ENCODE data around the gene CASP8. TPM values are rescaled to one million over a fixed set of nuclear protein-coding genes. Genes with fewer than 3 reads are reported as not detected.
"Not testable (repeated sequence)": the region's sequence is repeated elsewhere in the genome, so short reads cannot be mapped to it uniquely, and the experiment has no call there.

CASP8 gene
- total RNA-seq, 4 donors from 2014 or later = 32.0 to 262 (median 42.8) TPM

DNA sequence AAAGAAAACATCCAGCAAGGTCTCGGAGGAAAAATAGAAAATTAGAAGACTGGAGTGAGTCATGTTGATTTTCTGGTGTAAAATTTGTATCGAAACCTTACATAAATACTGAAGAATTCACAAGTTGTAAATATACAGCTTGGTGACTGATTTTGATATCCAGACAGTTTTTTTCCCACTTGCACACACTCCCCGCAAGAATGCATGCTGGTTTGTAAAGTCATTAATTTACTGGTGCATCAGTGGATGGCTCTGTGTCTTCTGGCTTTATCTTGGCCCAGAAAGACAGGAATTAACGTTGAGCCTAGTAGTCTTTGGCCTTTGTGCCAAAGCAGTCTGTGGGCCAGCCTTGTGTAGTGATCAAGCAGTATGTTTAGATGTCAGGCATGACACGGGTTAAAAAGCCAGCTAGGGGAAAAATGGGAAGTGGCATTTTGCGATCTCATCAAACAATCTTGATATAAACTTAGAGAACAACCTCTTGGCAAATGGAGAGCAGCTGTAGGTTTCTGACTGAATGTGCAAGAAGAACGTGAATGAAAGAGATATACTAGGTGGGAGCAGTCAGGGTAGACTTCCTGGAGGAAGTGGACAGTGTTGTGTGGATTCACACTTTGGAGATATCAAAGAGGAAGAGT is 22.7 kb upstream of the CASP8 start:
- H3K4me1 ChIP-seq = peaks cover 0 to 18% (median 4%) of the 10 kb centered on the region in 4 donors
- DNase-seq = no peak
- no peaks in the 10 kb centered on the region for H3K27me3 ChIP-seq
- TF ChIP-seq, protein P1, sequence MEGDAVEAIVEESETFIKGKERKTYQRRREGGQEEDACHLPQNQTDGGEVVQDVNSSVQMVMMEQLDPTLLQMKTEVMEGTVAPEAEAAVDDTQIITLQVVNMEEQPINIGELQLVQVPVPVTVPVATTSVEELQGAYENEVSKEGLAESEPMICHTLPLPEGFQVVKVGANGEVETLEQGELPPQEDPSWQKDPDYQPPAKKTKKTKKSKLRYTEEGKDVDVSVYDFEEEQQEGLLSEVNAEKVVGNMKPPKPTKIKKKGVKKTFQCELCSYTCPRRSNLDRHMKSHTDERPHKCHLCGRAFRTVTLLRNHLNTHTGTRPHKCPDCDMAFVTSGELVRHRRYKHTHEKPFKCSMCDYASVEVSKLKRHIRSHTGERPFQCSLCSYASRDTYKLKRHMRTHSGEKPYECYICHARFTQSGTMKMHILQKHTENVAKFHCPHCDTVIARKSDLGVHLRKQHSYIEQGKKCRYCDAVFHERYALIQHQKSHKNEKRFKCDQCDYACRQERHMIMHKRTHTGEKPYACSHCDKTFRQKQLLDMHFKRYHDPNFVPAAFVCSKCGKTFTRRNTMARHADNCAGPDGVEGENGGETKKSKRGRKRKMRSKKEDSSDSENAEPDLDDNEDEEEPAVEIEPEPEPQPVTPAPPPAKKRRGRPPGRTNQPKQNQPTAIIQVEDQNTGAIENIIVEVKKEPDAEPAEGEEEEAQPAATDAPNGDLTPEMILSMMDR (IDR thresholded peaks at IDR 0.05) = no peak
- TF ChIP-seq POLR2A (IDR thresholded peaks at IDR 0.05) = no peak
- no peaks in the 10 kb centered on the region for H3K36me3 ChIP-seq
- H3K4me3 ChIP-seq = no peak overlapping the region
- no peaks in the 10 kb centered on the region for H3K9me3 ChIP-seq
- H3K27ac ChIP-seq = no peak overlapping the region

DNA sequence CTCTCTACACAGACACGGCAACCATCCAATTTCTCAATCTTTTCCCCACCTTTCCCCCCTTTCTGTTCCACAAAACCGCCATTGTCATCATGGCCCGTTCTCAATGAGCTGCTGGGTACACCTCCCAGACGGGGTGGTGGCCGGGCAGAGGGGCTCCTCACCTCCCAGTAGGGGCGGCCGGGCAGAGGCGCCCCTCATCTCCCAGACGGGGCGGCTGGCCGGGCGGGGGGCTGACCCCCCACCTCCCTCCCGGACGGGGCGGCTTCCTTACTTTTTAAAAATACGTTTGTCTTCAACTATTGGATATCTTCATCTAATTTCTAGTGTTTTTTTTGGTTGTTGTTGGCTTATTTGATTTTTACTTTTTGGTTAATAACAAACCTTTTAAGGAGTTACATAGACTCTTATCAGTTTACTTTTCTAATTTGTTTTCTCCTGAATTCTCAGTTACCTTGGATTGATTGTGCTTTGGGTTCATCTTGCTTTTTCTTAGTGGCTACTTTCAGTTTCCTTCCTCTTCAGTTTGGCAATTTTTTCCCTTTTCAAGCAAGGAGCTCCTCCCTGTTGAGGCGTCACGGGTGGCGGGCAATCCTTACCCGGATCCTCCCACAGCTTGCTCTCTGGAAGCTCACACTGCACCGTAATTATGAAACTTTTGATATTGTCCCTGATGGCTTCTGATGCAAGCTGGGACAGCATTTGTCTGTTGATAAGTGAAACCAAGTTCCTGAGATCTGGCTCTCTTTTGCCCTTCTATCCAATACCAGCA is 21.0 kb upstream of the CASP8 start:
- Histone ChIP-seq H3K27ac (peak overlapping the region; percentile 19 to 47 (median 38)), H3K4me1 (peaks cover 0 to 15% (median 2%) of the 10 kb centered on the region in 4 donors)
- peak in 1 of 3 donors; percentile 77 for DNase-seq
- not testable (repeated sequence) for H3K4me3 ChIP-seq, H3K9me3 ChIP-seq, H3K36me3 ChIP-seq, H3K27me3 ChIP-seq

DNA sequence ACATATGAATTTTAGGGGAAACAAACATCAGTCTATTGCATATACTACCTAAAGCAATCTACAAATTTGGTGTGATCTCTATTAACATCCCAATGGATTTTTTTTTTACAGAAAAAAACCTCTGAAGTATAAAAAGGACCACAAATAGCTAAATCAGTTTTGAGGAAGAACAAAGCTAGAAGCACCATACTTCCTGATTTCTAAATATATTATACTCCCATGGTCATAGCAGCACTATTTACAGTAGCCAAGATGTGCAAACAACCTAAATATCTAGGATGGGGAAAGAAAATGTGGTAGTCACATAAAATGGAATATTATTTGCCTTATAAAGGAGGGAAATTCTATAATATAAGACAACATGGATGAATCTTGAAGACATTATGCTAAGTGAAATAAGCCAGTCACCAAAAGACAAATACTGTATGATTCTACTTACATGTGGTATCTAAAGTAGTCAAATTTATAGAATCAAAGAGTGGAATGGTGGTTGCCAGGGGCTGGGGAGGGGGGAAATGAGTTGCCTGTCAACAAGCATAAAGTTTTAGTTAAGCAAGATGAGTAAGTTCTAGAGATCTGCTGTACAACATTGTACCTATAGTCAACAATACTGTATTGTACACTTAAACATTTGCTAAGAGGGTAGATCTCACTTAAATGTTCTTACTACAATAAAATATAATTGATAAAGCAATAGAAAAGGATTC is 17.6 kb upstream of the CASP8 start:
- Histone ChIP-seq H3K27me3 (no peaks in the 10 kb centered on the region), H3K4me3 (no peak overlapping the region), H3K4me1 (no peaks in the 10 kb centered on the region), H3K9me3 (no peaks in the 10 kb centered on the region), H3K27ac (no peak overlapping the region), H3K36me3 (no peaks in the 10 kb centered on the region)
- no peak for DNase-seq
- TF ChIP-seq, protein P1 (IDR thresholded peaks at IDR 0.05) = no peak
- no peak for TF ChIP-seq POLR2A (IDR thresholded peaks at IDR 0.05)

DNA sequence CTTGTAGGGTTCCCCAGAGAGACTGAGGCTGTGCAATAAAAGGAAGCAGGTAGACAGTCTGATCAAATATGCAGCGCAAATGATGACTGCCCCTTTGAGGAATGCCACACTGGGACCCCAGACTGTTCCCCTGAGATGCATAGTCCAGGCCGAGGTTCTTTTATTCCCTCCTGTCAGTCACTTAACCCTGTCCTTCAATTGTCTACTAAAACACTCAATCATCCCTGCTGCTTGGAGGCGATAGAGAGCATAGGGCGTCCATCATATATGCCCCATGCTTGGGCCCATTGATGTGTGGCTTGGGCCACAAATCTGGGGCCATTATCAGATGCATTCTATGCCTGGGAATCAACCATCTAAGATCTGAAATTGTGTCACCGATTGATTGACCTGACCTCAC is 15.5 kb upstream of the CASP8 start:
- Histone ChIP-seq H3K36me3 (no peaks in the 10 kb centered on the region), H3K27ac (no peak overlapping the region), H3K9me3 (no peaks in the 10 kb centered on the region), H3K4me3 (no peak overlapping the region), H3K4me1 (no peaks in the 10 kb centered on the region), H3K27me3 (no peaks in the 10 kb centered on the region)
- TF ChIP-seq, protein P1 (IDR thresholded peaks at IDR 0.05) = no peak
- TF ChIP-seq POLR2A (IDR thresholded peaks at IDR 0.05) = no peak
- no peak for DNase-seq

DNA sequence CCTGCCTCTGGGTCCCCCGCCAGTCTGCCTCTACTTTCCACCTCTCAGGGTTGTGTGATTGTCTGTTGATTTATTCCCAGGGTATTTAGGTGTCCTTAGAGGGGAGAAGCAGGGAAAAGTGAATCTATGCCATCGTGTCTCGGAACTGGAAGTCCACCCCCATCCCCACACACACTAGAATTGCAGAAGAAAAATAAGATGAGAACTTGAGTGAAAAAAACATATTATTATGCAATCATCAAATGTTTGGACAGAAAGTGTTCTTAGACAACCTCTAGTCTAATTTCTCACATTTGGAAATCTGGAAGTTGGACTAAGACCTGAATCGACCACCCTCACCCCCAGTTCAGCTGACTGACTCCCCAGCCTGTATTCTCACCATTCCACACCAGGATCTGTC is 14.1 kb upstream of the CASP8 start:
- no peaks in the 10 kb centered on the region for H3K9me3 ChIP-seq
- H3K36me3 ChIP-seq = no peaks in the 10 kb centered on the region
- TF ChIP-seq, protein P1 (IDR thresholded peaks at IDR 0.05) = no peak
- no peak for TF ChIP-seq POLR2A (IDR thresholded peaks at IDR 0.05)
- no peaks in the 10 kb centered on the region for H3K27me3 ChIP-seq
- DNase-seq = no peak
- H3K27ac ChIP-seq = no peak overlapping the region
- H3K4me3 ChIP-seq = no peak overlapping the region
- H3K4me1 ChIP-seq = no peaks in the 10 kb centered on the region

Data from Peyer's patch (tissue), 4 donors.